IMR-90 (cell line): Measurements from ENCODE around the gene WDR47. TPM values are rescaled to one million over a fixed set of nuclear protein-coding genes. Genes with fewer than 3 reads are reported as not detected.

ENCODE experiments used
- ATAC-seq: fragments of 200-7000 bp; cut with Tn5 transposase; 2 replicates; pipeline ENCODE4 v1.9.1; 2020; ENCODE audit warnings: low read depth, mild to moderate bottlenecking, moderate library complexity
- BruUV-seq: library from RNA; stranded (reverse); fragments of 400-500 nt; replicated peaks from 2 replicates; lab custom pipeline; 2021; lab: Mats Ljungman, UMichigan
- CTCF ChIA-PET: fragments of 300-600 bp; formaldehyde crosslinking; extraction: SDS; loops from one replicate; lab custom pipeline; 2021; ENCODE audit warnings: antibody characterized with exemption; lab: Yijun Ruan, JAX
- POLR2A ChIA-PET: fragments of 300-600 bp; sonication (Branson Sonifier 250); formaldehyde crosslinking; loops from one replicate; lab custom pipeline; 2022; ENCODE audit warnings: antibody characterized with exemption; ENCODE audit not compliant: unreplicated experiment; lab: Charles Lee
- DNase-seq: peaks from one replicate; pipeline ENCODE4 v3.0.0; 2013
- H2AFZ ChIP-seq: replicated peaks from 2 replicates; pipeline ENCODE3; 2013; ENCODE audit warnings: low read length, mild to moderate bottlenecking; ENCODE audit not compliant: poor library complexity
- H2AK5ac ChIP-seq: 2 replicates; pipeline ENCODE4 v1.6.1; 2013; ENCODE audit warnings: low read depth, low read length, inconsistent platforms
- H2AK9ac ChIP-seq: replicated peaks from 2 replicates; pipeline ENCODE3; 2013; ENCODE audit warnings: mild to moderate bottlenecking, low read depth, low read length, moderate library complexity; ENCODE audit not compliant: poor library complexity
- H2BK120ac ChIP-seq: 2 replicates; pipeline ENCODE4 v1.6.1; 2013; ENCODE audit warnings: low read depth, low read length, inconsistent platforms
- H2BK15ac ChIP-seq: 3 replicates; pipeline ENCODE4 v1.6.1; 2013; ENCODE audit warnings: low read depth, low read length, inconsistent platforms
- H2BK20ac ChIP-seq: 2 replicates; pipeline ENCODE4 v1.6.1; 2013; ENCODE audit warnings: low read depth, mild to moderate bottlenecking, inconsistent platforms, low read length, moderate library complexity
- H2BK5ac ChIP-seq: 2 replicates; pipeline ENCODE4 v1.6.1; 2013; ENCODE audit warnings: mild to moderate bottlenecking, low read depth, low read length, inconsistent platforms; ENCODE audit not compliant: poor library complexity, severe bottlenecking
- H3K14ac ChIP-seq: replicated peaks from 2 replicates; pipeline ENCODE4 v1.6.1; 2013; ENCODE audit warnings: low read depth, low read length, inconsistent platforms
- H3K18ac ChIP-seq: 2 replicates; pipeline ENCODE4 v1.6.1; 2013; ENCODE audit warnings: low read depth, low read length, control low read depth
- H3K23ac ChIP-seq: 2 replicates; pipeline ENCODE4 v1.6.1; 2013; ENCODE audit warnings: low read depth, low read length, inconsistent platforms
- H3K27ac ChIP-seq: 2 replicates; pipeline ENCODE4 v1.5.1; 2013; ENCODE audit warnings: mild to moderate bottlenecking, control low read depth, low read length; ENCODE audit not compliant: insufficient read depth
- H3K27me3 ChIP-seq: 2 replicates; pipeline ENCODE4 v1.6.1; 2013; ENCODE audit warnings: low read length; ENCODE audit not compliant: control insufficient read depth, insufficient read depth
- H3K36me3 ChIP-seq: 2 replicates; pipeline ENCODE4 v1.6.1; 2013; ENCODE audit warnings: low read length, mixed read lengths; ENCODE audit not compliant: control insufficient read depth, insufficient read depth
- H3K4ac ChIP-seq: 2 replicates; pipeline ENCODE4 v1.6.1; 2013; ENCODE audit warnings: low read depth, low read length, inconsistent platforms
- H3K4me1 ChIP-seq: 2 replicates; pipeline ENCODE4 v1.6.1; 2013; ENCODE audit warnings: low read length, mixed read lengths; ENCODE audit not compliant: control insufficient read depth, insufficient read depth
- H3K4me2 ChIP-seq: 2 replicates; pipeline ENCODE4 v1.6.1; 2013; ENCODE audit warnings: low read depth, mild to moderate bottlenecking, control low read depth, low read length, moderate library complexity
- H3K4me3 ChIP-seq: 2 replicates; pipeline ENCODE4 v1.5.1; 2013; ENCODE audit warnings: low read depth, mild to moderate bottlenecking, control low read depth, low read length, moderate library complexity; ENCODE audit not compliant: insufficient read depth
- H3K56ac ChIP-seq: 2 replicates; pipeline ENCODE4 v1.6.1; 2013; ENCODE audit warnings: low read length, inconsistent platforms; ENCODE audit not compliant: insufficient read depth; ENCODE audit errors: extremely low read depth
- H3K79me1 ChIP-seq, 2 experiments: 2 replicates each; pipeline ENCODE4 v1.6.1; 2013; ENCODE audit warnings: low read length in 2 of 2, inconsistent platforms in 1 of 2, low read depth in 1 of 2
- H3K9ac ChIP-seq: 2 replicates; pipeline ENCODE4 v1.6.1; 2013; ENCODE audit warnings: low read depth, low read length, control low read depth
- H3K9me1 ChIP-seq: 2 replicates; pipeline ENCODE4 v1.6.1; 2013; ENCODE audit warnings: low read length, inconsistent platforms; ENCODE audit not compliant: insufficient read depth
- H3K9me3 ChIP-seq: 2 replicates; pipeline ENCODE4 v1.6.1; 2013; ENCODE audit warnings: low read length; ENCODE audit not compliant: control insufficient read depth, insufficient read depth
- H4K20me1 ChIP-seq: 2 replicates; pipeline ENCODE4 v1.6.1; 2013; ENCODE audit warnings: low read length, inconsistent platforms; ENCODE audit not compliant: insufficient read depth
- H4K5ac ChIP-seq: 2 replicates; pipeline ENCODE4 v1.6.1; 2013; ENCODE audit warnings: mild to moderate bottlenecking, low read depth, low read length, control low read depth
- H4K8ac ChIP-seq, 2 experiments: 2 replicates each; pipeline ENCODE4 v1.6.1; 2013; ENCODE audit warnings: low read depth in 2 of 2, low read length in 2 of 2, control low read depth in 1 of 2, inconsistent platforms in 1 of 2
- H4K91ac ChIP-seq: 2 replicates; pipeline ENCODE4 v1.6.1; 2013; ENCODE audit warnings: low read depth, low read length, inconsistent platforms; ENCODE audit not compliant: insufficient read depth
- BHLHE40 ChIP-seq: fragments of 150-350 bp; IDR thresholded peaks from 2 replicates; pipeline ENCODE4 v1.6.1; 2016; ENCODE audit warnings: mild to moderate bottlenecking, low read depth, low read length
- CEBPB ChIP-seq: IDR thresholded peaks from 2 replicates; pipeline ENCODE4 v1.6.1; 2012; ENCODE audit warnings: low read depth, low read length, improper control_type of control experiment
- CHD1 ChIP-seq: IDR thresholded peaks from 2 replicates; pipeline ENCODE4 v1.6.1; 2012; ENCODE audit warnings: low read depth, low read length, improper control_type of control experiment
- FOS ChIP-seq: fragments of 150-350 bp; IDR thresholded peaks from 2 replicates; pipeline ENCODE4 v1.6.1; 2016; ENCODE audit warnings: low read depth, low read length
- MAFK ChIP-seq: IDR thresholded peaks from 2 replicates; pipeline ENCODE4 v1.6.1; 2012; ENCODE audit warnings: low read depth, low read length, improper control_type of control experiment
- MAZ ChIP-seq: IDR thresholded peaks from 2 replicates; pipeline ENCODE4 v1.6.1; 2012; ENCODE audit warnings: low read depth, mild to moderate bottlenecking, low read length, improper control_type of control experiment, moderate library complexity, borderline replicate concordance
- MXI1 ChIP-seq: IDR thresholded peaks from 2 replicates; pipeline ENCODE4 v1.6.1; 2012; ENCODE audit warnings: low read depth, mild to moderate bottlenecking, low read length, moderate library complexity, borderline replicate concordance
- NFE2L2 ChIP-seq: fragments of 150-350 bp; IDR thresholded peaks from 2 replicates; pipeline ENCODE4 v1.6.1; 2016; ENCODE audit warnings: low read depth, mild to moderate bottlenecking, low read length
- POLR2A ChIP-seq: IDR thresholded peaks from 2 replicates; pipeline ENCODE4 v1.6.1; 2012; ENCODE audit warnings: mild to moderate bottlenecking, low read depth, low read length
- RAD21 ChIP-seq: IDR thresholded peaks from 2 replicates; pipeline ENCODE4 v1.6.1; 2012; ENCODE audit warnings: low read length, improper control_type of control experiment
- RCOR1 ChIP-seq: IDR thresholded peaks from 2 replicates; pipeline ENCODE4 v1.6.1; 2012; ENCODE audit warnings: mild to moderate bottlenecking, low read length, improper control_type of control experiment; ENCODE audit not compliant: insufficient replicate concordance
- RFX5 ChIP-seq: IDR thresholded peaks from 2 replicates; pipeline ENCODE4 v1.8.0; 2012; ENCODE audit warnings: low read depth, mild to moderate bottlenecking, low read length, moderate library complexity
- SMC3 ChIP-seq: fragments of 150-350 bp; IDR thresholded peaks from 2 replicates; pipeline ENCODE4 v1.6.1; 2016; ENCODE audit warnings: low read depth, mild to moderate bottlenecking, antibody characterized with exemption, low read length, moderate library complexity
- WGBS, 2 experiments: methylation state at CpG; one replicate each; pipeline versions ENCODE4 v1.1.5 to v1.1.7; 2013; ENCODE audit warnings: missing lambda C conversion rate in 2 of 2; ENCODE audit not compliant: insufficient read length in 1 of 2; ENCODE audit errors: extremely low coverage in 2 of 2; 5-methylcytosine and 5-hydroxymethylcytosine counted together
- dilution Hi-C: fragments of 300-500 bp; cut with HindIII; formaldehyde crosslinking; loops from one replicate; pipeline ENCODE4 v1.14.3; 2018; ENCODE audit warnings: low sequenced_read_pairs; ENCODE audit not compliant: unreplicated experiment
- in situ Hi-C: fragments of 300-500 bp; cut with MboI; formaldehyde crosslinking; loops from 3 replicates; pipeline ENCODE4 v1.14.3; 2019; ENCODE audit warnings: low sequenced_read_pairs, inconsistent platforms, mixed read lengths
- intact Hi-C: fragments of 100-400 bp; cut with micrococcal nuclease; formaldehyde crosslinking; loops from 2 replicates; pipeline ENCODE4 v1.10.0; 2022
- polyA plus RNA-seq, 3 experiments: library from polyadenylated mRNA; depleted of rRNA; stranded (reverse); fragments of >200 nt; gene quantifications; 2 replicates each; pipeline ENCODE4 v1.2.3, GENCODE V29; 2012; ENCODE audit warnings: low replicate concordance in 1 of 3
- total RNA-seq: library from RNA; depleted of rRNA; stranded (reverse); fragments of >200 nt; gene quantifications from 2 replicates; pipeline ENCODE4 v1.2.3, GENCODE V29; 2012
- TF ChIP-seq, protein P1 (sequence below): fragments of 150-350 bp; IDR thresholded peaks from 2 replicates; pipeline ENCODE4 v1.6.1; 2016; ENCODE audit warnings: low read depth, mild to moderate bottlenecking, low read length, moderate library complexity, borderline replicate concordance
- TF ChIP-seq, protein P2 (sequence below): fragments of 150-350 bp; IDR thresholded peaks from 2 replicates; pipeline ENCODE4 v1.6.1; 2017; ENCODE audit warnings: mild to moderate bottlenecking, antibody characterized with exemption, low read length, low read depth
- TF ChIP-seq, protein P3 (sequence below): conservative IDR thresholded peaks from 2 replicates; pipeline ENCODE4 v1.5.1; 2012; ENCODE audit warnings: mild to moderate bottlenecking, low read depth, low read length, improper control_type of control experiment

WDR47 gene
- total and polyA plus RNA-seq, 2 of the 4 experiments (the other 2 are of a cell fraction) = 8.2 to 17.4 TPM

DNA sequence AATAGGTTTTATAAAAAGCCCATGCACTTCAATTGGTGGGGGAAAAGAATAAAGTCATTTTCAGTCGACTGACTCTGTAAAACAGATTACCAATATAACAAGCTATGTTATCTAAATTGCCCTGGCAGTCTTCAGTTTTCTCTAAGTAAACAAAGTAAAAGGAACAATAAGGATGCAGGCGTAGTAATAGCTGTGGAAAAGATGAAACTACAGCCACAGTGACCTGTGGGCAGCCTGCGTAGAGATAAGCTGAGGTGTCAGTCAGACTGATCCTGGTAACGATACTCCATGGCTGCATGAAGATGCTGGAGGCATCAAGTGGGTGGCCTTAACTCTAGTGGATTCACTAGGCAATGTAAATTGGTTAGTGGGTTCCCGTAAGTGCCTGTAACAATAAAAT is 108.0 kb downstream of the WDR47 start:
- no peak overlapping the region for H3K4ac ChIP-seq
- no peak overlapping the region for H3K23ac ChIP-seq
- ATAC-seq (no peak), DNase-seq (no peak)
- ChIA-PET CTCF (no interaction called here), POLR2A (no interaction called here)
- H3K9me3 ChIP-seq = no peaks in the 10 kb centered on the region
- no peak overlapping the region for H3K9ac ChIP-seq
- no peaks in the 10 kb centered on the region for H3K27me3 ChIP-seq
- H2AK5ac ChIP-seq = no peak overlapping the region
- peaks cover 34% of the 10 kb centered on the region for H3K36me3 ChIP-seq
- no peak overlapping the region for H2BK120ac ChIP-seq
- no peak overlapping the region for H2BK15ac ChIP-seq
- H3K4me1 ChIP-seq = no peaks in the 10 kb centered on the region
- dilution Hi-C loops (no loop called here), intact Hi-C loops (no loop called here), in situ Hi-C loops (no loop called here)
- H2BK5ac ChIP-seq = no peak overlapping the region
- no peaks in the 10 kb centered on the region for H4K20me1 ChIP-seq
- no peak overlapping the region for H4K5ac ChIP-seq
- H3K4me2 ChIP-seq = no peak overlapping the region
- H3K79me1 ChIP-seq = peaks cover 0 to 5% of the 10 kb centered on the region in 2 experiments; a peak in 3 of 4 replicates
- no peak overlapping the region for H3K4me3 ChIP-seq
- no TSS peak for BruUV-seq
- H4K91ac ChIP-seq = no peak overlapping the region
- 80% methylated on average over 2 of the region's 5 CpGs; no CpG with 5 or more reads in 1 of the 2 experiments for WGBS, 2 experiments
- no peak overlapping the region for H2AK9ac ChIP-seq
- H3K27ac ChIP-seq = no peak overlapping the region
- H3K56ac ChIP-seq = no peak overlapping the region
- no peak overlapping the region for H2BK20ac ChIP-seq
- no peaks in the 10 kb centered on the region for H3K9me1 ChIP-seq
- H3K14ac ChIP-seq = no peak overlapping the region
- H3K18ac ChIP-seq = no peak overlapping the region
- TF ChIP-seq MAZ (no peak), CHD1 (no peak), RAD21 (no peak), FOS (no peak), RFX5 (no peak), MXI1 (no peak), CEBPB (no peak), BHLHE40 (no peak), NFE2L2 (no peak), RCOR1 (no peak), SMC3 (no peak), MAFK (no peak), POLR2A (no peak)
- TF ChIP-seq, protein P1, sequence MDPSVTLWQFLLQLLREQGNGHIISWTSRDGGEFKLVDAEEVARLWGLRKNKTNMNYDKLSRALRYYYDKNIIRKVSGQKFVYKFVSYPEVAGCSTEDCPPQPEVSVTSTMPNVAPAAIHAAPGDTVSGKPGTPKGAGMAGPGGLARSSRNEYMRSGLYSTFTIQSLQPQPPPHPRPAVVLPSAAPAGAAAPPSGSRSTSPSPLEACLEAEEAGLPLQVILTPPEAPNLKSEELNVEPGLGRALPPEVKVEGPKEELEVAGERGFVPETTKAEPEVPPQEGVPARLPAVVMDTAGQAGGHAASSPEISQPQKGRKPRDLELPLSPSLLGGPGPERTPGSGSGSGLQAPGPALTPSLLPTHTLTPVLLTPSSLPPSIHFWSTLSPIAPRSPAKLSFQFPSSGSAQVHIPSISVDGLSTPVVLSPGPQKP = no peak
- TF ChIP-seq, protein P2, sequence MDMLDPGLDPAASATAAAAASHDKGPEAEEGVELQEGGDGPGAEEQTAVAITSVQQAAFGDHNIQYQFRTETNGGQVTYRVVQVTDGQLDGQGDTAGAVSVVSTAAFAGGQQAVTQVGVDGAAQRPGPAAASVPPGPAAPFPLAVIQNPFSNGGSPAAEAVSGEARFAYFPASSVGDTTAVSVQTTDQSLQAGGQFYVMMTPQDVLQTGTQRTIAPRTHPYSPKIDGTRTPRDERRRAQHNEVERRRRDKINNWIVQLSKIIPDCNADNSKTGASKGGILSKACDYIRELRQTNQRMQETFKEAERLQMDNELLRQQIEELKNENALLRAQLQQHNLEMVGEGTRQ = no peak
- TF ChIP-seq, protein P3, sequence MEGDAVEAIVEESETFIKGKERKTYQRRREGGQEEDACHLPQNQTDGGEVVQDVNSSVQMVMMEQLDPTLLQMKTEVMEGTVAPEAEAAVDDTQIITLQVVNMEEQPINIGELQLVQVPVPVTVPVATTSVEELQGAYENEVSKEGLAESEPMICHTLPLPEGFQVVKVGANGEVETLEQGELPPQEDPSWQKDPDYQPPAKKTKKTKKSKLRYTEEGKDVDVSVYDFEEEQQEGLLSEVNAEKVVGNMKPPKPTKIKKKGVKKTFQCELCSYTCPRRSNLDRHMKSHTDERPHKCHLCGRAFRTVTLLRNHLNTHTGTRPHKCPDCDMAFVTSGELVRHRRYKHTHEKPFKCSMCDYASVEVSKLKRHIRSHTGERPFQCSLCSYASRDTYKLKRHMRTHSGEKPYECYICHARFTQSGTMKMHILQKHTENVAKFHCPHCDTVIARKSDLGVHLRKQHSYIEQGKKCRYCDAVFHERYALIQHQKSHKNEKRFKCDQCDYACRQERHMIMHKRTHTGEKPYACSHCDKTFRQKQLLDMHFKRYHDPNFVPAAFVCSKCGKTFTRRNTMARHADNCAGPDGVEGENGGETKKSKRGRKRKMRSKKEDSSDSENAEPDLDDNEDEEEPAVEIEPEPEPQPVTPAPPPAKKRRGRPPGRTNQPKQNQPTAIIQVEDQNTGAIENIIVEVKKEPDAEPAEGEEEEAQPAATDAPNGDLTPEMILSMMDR = no peak
- no peak overlapping the region for H2AFZ ChIP-seq
- no peak overlapping the region for H4K8ac ChIP-seq
